HT-29 (cell line): ENCODE data around the gene ABCC6. TPM values are rescaled to one million over a fixed set of nuclear protein-coding genes. Genes with fewer than 3 reads are reported as not detected.
"Not testable (repeated sequence)": the region's sequence is repeated elsewhere in the genome, so short reads cannot be mapped to it uniquely, and the experiment has no call there.

ENCODE experiments used
- DNase-seq: peaks from one replicate; pipeline ENCODE4 v3.0.0-alpha.2; 2015; ENCODE audit warnings: low spot score
- total RNA-seq: library from RNA; depleted of rRNA; stranded (reverse); fragments of >200 nt; shearing (Covaris generic); gene quantifications from 2 replicates; pipeline ENCODE4 v1.2.3, GENCODE V29; 2014; rRNA removed

The ABCC6 gene
- 1.9 and 5.1 TPM in 2 replicates for total RNA-seq

GRCh38 chr16:16222850-16223661 is at the start of gene ABCC6:
Gene ABCC6, minus strand, starts transcription at chr16:16223494. Its CDS starts 60 bp downstream, at chr16:16223434.
- DNase-seq, result not testable (repeated sequence)

- not testable (repeated sequence) for DNase-seq
Observed at GRCh38 chr16:16272573-16273221, 49.4 kb upstream of the ABCC6 start.

DNA sequence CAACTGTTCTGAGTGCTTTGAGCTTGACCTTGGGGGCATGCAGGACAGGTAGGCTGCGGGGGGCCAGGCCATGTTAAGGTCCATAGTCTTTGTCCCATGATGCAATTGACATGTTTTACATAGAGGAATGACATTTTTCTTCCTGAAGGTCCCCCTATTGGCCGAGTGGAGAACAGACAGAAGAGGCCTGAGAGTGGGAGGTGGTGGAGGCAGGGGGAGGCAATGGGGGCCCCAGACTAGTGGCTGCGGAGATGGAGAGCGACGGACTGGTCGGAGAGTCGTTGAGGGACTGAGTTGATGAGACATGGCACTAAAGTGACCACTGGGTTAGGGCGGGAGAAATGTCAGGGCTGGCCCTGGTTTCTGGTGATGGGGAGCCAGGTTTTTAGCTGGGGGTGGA is 48.4 kb upstream of the ABCC6 start:
- DNase-seq, result not testable (repeated sequence)

DNA sequence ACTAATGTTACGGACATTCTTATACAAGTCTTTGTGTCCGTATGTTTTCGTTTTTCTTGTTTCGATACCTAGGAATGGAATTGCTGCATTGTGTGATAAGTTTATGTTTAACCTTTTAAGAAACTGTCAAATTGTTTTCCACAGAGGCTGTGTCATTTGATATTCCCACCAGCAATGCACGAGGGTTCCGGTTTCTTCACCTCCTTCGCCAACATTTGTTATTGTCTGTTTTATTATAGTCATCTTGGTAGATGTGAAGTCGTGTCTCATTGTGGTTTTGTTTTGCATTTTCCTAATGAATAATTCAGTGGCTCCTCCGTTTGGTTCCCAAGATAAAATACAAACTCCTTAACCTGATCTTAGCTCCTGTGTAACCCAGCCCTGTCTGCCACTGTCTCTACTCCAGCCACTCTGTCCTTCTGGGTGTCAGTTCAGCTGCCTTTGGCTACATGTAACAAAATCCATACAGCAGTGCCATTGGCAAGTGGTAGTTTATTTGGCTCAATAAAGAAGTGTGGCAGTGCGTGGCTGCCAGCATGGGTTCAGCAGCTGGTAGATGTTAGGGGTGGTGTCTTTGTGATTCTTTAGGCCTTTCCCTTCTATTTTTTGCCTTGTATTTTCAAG is 45.0 kb upstream of the ABCC6 start:
- DNase-seq, result not testable (repeated sequence)

GRCh38 chr16:16267708-16268107 is 44.4 kb upstream of the ABCC6 start:
- DNase-seq, result not testable (repeated sequence)

- DNase-seq, result not testable (repeated sequence)
Observed at GRCh38 chr16:16265044-16265443, 41.8 kb upstream of the ABCC6 start.

- DNase-seq, result not testable (repeated sequence)
Observed at GRCh38 chr16:16263947-16264346, 40.7 kb upstream of the ABCC6 start.

DNA sequence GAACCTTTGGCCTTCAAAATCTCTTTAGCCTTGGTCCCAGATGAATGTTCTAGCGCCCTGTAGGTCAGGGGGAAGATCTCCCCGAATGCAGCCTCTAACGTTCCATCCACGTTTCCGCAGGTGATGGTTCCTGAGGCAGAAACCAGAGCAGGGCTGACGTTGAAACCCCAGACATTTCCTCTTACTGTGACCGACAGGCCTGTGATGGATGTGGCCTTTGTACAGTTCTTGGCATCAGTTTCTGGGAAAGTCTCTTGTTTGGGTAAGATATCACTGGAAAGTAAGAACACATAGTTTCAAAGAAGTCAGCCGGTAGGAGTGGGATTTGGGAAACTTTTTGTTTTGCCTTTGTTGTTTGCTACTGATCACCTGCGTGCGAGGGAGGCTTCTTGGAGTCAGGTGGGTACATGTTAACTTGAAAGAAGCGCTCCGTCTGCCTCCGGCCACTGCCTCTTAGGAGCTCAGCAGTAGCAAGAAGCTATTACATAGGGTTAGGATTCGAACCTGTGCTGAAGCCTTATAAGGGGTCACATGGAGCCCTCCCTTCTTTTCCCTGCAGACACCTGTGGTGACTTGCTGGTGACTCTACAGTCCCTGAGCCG is 39.8 kb upstream of the ABCC6 start:
- DNase-seq, result not testable (repeated sequence)

- DNase-seq, result not testable (repeated sequence)
Observed at GRCh38 chr16:16259971-16260370, 36.7 kb upstream of the ABCC6 start.

DNA sequence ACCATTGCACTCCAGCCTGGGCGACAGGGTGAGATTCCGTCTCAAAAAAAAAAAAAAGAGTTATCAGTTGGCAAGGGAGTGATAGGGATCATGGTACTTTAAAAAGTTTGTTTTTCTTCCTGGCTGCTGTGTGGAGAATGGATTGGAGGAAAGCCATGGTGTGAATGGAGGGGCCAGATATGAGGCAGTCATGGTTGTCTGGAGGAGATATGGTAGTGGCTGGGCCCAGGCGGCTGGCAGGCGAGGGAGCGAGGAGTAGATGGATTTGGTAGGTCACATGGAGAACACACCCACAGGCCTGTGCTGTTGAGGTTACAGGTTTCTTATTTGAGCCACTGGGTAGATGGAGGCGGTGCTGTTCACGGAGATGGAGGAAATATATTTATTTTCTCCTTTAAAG is 35.5 kb upstream of the ABCC6 start:
- DNase-seq, result not testable (repeated sequence)

- DNase-seq, result not testable (repeated sequence)
Observed at GRCh38 chr16:16257301-16257923, 34.1 kb upstream of the ABCC6 start.

GRCh38 chr16:16252377-16252776 is 29.1 kb upstream of the ABCC6 start:
- not testable (repeated sequence) for DNase-seq

DNA sequence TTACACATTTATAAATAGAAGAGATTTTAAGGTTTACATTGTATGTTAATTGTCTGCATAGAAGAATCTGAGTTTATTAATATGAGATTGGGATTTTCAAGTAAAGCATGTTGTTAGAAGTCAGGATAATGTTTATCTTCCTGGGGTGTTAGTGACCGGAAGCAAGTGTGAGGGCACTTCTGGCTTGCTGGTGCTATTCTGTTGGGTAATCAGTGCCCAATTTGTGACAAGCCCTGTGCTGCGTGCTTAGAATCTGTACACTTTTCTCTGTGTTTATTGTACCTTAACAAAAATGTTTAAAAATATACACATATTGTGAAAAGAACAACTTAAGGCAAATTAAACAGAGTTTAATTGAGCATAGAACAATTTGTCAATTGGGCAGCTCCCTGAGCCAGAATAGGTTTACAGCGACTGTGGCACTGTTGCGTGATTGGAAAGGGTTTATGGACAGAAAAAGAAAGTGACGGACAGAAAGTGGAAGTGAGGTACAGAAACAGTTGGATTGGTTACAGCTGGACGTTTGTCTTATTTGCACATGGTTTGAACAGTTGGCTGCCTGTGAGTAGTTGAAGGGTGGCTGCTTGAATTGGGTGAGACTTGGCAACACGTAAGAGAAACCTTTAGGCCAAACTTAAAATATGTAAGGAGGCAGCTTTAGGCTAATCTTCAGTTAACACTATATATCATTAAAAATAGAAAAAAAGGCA is 26.5 kb upstream of the ABCC6 start:
- DNase-seq, result not testable (repeated sequence)

DNA sequence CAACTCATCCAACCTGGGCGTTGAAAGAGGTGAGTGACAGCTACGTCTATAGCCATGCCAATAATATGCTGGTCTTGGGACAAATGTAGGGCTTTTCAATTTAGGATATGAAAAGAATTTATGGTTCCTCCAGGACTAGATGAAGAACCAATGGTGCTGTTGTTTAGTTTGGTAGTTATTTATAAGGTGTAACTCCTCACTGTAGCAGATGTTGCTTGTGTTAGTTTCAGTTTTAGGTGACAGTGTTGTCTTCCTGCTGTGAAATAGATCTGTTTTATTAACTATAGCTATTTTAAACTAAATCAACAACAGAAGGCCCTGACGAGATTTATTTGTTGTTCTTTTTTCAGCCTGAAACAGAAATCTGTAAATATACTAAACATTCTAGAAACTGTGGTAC is 24.1 kb upstream of the ABCC6 start:
- DNase-seq, result not testable (repeated sequence)

GRCh38 chr16:16246578-16247262 is 23.4 kb upstream of the ABCC6 start:
- not testable (repeated sequence) for DNase-seq

DNA sequence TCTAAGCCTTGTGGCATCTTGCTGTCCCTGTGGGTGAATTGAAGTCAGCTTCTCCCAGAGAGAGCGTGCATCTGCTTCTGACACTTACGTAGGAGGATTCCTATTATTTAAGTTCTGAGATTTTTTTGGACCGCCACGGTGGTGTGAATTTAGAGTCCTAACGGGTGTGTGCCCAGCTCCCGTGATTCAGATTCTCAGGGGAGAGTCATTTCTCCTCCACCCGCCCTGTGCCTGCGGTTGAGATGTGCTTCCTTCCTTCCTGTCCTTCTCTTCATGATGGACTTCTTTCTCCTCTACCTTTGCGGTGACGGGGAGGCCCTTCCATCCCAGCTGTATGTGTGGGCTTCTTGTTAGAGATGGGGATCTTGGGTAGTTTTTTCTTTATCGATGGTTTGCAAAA is 20.6 kb upstream of the ABCC6 start:
- DNase-seq, result not testable (repeated sequence)

GRCh38 chr16:16240667-16241066 is 17.4 kb upstream of the ABCC6 start:
- DNase-seq, result not testable (repeated sequence)

DNA sequence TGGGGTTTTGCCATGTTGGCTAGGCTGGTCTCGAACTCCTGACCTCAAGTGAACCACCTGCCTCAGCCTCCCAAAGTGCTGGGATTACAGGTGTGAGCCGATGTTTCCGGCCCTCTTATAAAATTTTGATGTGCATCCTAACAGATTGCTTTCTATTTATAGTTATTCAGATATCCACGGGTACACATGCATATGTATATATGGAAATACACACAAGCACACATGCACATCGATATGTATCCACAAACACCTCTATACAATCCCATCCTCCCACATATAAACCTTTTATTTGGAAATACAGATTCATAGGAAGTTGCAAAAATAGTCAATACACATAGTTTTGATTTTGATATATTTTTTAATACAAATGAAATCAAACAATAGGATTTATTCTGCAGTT is 14.4 kb upstream of the ABCC6 start:
- not testable (repeated sequence) for DNase-seq

DNA sequence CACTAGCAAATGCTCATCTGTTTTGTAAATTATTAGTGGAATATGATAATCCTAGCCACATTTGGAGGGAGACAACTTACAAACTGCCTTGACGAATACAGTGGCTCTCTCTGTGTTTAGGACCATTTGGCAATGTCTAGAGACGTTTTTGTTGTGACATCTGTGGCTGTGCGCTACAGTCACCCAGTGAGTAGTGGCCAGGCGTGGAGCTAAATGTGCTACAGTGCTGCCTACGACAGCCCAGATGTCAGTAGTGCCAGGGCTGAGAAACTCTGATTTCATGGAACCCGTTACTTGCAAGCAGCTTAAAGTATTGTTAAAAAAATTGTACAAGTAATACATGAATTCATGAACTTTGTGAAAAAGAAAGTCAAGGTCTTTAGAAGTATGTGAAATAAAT is 13.8 kb upstream of the ABCC6 start:
- DNase-seq, result not testable (repeated sequence)

DNA sequence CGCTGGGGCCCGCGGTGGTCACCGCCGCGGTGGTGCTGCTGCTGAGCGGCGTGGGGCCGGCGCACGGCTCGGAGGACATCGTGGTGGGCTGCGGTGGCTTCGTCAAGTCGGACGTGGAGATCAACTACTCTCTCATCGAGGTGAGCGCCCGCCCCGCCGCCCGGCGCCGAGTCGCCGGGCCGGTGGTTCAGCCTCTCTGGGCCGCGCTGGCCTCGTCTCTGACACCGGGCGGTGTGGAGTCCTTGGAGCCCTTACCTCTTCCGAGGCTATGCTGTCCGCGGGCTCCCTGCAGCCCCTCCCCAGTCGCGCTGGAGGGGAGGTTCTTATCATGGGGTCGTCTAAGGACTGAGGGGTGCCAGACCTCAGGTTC is 9.4 kb upstream of the ABCC6 start:
- not testable (repeated sequence) for DNase-seq
